Adrenal gland (tissue), 5 donors: Measurements from ENCODE around the gene DOCK3.

ENCODE experiments used
- CTCF ChIP-seq, 6 experiments: fragments of 450-650 bp in 4 of 6; fragments of 200-600 bp in 2 of 6; sonication (generic) in 1 of 6; IDR thresholded peaks; 1 replicate in 5 of 6; 2 replicates in 1 of 6; pipeline versions ENCODE4 v1.5.1 to v1.8.0; 2016 to 2021; ENCODE audit warnings: antibody characterized with exemption in 6 of 6, mild to moderate bottlenecking in 2 of 6, moderate library complexity in 1 of 6
- POLR2A ChIP-seq, 2 donors: fragments of 450-650 bp; IDR thresholded peaks; one replicate each; pipeline ENCODE4 v1.6.1; 2017; ENCODE audit warnings: antibody characterized with exemption in 2 of 2, mild to moderate bottlenecking in 2 of 2, moderate library complexity in 1 of 2
- donor health status: DM: no; HTN: no; CAD: no.

- TF ChIP-seq POLR2A (IDR thresholded peaks at IDR 0.05), result no peak
- TF ChIP-seq CTCF (IDR thresholded peaks at IDR 0.05), result no peak
These were observed 15.9 kb upstream of the DOCK3 start for GRCh38 chr3:50658831-50659230.
